GM18907 (cell line): ENCODE data around the gene GADD45GIP1.
"Not testable (repeated sequence)": the region's sequence is repeated elsewhere in the genome, so short reads cannot be mapped to it uniquely, and the experiment has no call there.

Source experiments
- ATAC-seq: cut with Tn5 transposase; IDR thresholded peaks from one replicate; pipeline ENCODE4 v1.9.1; 2021; ENCODE audit warnings: mild to moderate bottlenecking, moderate library complexity; ENCODE audit not compliant: unreplicated experiment

Gene GADD45GIP1

DNA sequence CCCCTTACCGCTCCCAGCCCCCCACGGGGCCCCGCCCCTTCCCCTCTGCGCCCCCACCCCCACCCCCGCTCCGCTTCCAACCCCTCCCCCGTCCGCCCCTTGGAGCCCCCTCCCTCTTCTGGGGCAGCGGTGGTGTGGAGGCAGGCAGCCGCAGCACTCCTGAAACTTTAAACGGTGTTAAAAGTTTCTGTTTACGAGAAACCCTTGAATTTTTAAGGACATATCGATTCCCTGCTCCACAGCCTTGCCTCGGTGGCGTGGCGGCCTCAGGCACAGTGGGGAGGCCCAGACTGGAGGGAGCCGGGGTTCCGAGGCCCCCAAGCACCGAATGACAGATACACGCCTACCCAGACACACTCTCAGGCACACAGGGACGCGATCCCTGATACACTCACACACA, 33.4 kb upstream of the GADD45GIP1 start:
- no peak for ATAC-seq

DNA sequence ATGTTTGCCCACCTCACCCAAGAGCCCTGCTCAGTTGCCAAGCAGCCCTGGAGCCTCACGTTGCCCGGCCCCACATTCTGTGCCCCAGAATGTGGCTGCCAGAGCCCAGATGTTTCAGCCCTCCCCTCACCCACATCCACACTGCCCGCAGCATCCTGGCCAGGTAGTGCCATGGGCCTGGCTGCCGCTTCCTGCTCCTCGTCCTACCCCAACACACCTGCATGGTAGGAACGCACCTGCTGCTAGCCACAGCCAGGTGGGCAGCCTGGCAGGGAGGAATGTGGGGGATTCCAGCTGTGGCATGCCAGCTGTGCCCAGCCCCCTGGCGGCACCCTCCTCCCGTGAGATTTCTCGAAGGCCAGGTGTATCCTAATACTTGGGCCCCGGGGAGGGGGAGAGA, 30.8 kb upstream of the GADD45GIP1 start:
- no peak for ATAC-seq

DNA sequence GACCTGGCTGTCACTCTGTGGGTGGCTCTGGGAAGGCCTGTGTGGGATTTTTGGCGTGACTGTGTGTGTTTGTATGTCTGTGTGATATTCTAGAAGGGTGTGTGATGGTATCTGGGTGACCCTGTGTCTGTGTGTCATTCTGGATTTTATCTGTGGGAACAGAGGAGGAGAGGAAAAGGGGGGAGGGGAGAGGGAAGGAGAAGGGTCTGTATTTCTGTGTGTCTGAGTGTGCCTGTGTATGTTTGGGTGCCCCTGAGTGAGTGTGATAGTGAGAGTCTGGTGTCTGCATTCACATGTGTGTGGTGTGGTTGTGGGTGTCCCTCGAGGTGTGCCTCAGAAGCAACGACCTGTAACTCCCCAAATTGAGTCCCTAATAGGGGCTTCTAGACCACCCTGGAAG, 30.2 kb upstream of the GADD45GIP1 start:
- ATAC-seq, result no peak

- ATAC-seq, result no peak
These were observed 29.7 kb upstream of the GADD45GIP1 start for GRCh38 chr19:12986726-12987125.

- no peak for ATAC-seq
These were observed 28.2 kb upstream of the GADD45GIP1 start for GRCh38 chr19:12985049-12985776.

- no peak for ATAC-seq
These were observed 27.6 kb upstream of the GADD45GIP1 start for GRCh38 chr19:12984683-12985048.

GRCh38 chr19:12984143-12984627, 27.2 kb upstream of the GADD45GIP1 start:
- no peak for ATAC-seq

DNA sequence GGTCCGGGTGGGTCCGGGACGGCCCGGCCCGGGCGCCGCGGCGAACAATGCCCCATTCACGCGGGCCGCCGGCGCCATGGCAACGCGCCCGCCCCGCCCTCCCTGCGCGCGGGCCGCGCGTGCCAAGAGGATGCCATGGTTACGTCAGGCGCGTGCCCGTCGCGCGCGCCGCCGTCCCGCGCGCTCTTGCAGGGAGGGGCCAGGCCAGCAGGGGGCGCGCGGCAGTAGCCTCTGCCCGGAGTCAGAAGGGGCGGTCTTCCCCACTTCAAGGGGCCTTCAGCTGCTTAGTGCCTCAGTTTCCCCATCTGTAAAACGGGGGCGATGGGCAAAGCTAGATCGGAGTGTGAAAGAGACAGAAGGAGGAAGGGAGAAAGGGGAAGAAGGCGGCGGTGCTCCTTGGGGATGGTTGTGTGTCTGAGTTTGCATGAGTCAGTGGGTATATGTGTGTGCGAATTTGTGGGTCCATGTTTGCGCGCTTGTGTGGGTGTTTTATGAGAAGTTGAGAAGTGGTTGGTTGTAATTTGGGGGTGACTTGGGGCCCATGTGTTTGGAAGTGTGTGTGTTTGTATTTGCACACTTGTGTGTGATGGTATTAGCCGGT, 26.6 kb upstream of the GADD45GIP1 start:
- no peak for ATAC-seq

- no peak for ATAC-seq
These were observed 26.1 kb upstream of the GADD45GIP1 start for GRCh38 chr19:12983091-12983490.

GRCh38 chr19:12982648-12983047, 25.6 kb upstream of the GADD45GIP1 start:
- ATAC-seq, result no peak

- ATAC-seq, result no peak
These were observed 23.0 kb upstream of the GADD45GIP1 start for GRCh38 chr19:12979974-12980373.

DNA sequence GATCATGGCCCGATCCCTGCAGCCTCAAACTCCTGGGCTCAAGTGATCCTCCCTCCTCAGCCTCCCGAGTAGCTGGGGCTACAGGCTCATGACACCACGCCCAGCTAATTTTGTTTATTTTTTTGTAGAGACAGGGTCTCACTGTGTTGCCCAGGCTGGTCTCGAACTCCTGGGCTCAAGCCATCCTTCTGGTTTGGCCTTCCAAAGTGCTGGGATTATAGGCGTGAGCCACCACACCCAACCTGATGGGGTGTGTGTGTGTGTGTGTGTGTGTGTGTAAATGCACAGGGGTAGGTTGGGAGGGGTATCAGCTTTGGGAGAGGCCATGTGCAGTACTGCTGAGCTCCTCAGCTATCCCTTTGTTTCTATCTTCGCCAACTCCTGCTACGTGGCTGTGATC, 19.1 kb upstream of the GADD45GIP1 start:
- not testable (repeated sequence) for ATAC-seq

GRCh38 chr19:12975221-12975741, 18.3 kb upstream of the GADD45GIP1 start:
- no peak for ATAC-seq

- ATAC-seq, result no peak
These were observed 17.5 kb upstream of the GADD45GIP1 start for GRCh38 chr19:12974301-12975220.

DNA sequence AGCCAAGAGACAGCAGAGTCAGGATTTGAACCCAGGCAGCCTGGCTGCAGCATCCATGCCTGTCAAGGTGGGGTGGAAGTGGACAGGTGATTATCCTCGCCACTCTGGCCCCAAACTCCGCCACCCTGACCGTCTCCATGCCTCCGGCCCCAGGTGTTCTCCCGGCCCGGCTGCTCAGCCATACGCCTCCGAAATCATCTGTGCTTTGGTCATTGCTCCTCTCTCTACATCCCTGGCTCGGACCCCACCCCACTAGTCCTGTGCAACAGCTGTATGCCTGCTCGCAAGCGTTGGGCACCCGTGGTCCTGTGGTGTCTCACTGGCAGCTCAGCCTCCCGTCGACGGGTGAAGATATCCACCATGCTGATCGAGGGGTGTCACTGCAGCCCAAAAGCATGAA, 16.2 kb upstream of the GADD45GIP1 start:
- ATAC-seq, result no peak

GRCh38 chr19:12970070-12970820, 13.2 kb upstream of the GADD45GIP1 start:
- ATAC-seq, result no peak

DNA sequence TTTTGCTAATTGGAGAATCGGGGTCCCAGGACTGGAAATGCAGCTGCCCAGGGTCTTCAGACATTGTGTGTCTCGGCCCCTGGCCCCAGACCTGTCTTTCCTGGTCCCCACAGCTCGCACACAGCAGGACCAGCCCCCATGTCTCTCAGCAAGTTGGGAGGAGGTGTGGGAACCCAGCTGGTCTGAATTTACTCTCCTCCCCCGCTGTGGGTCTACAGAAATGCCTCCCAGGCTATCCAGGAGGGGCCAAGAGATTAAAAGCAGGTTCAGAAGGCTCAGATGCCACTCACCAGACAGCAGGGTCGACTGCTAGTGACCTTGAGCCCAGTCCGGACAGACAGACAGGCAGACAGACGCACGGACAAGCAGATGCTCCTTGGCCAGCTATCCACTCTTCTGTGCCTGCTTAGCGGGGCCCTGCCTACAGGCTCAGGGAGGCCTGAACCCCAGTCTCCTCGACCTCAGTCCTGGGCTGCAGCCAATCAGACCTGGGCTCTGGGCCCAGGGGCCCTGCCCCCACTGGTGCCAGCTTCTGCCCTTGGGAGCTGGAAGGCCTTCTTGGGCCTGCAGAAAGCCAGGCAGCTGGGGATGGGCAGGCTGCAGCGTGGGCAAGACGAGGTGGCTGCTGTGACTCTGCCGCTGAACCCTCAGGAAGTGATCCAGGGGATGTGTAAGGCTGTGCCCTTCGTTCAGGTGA, 12.4 kb upstream of the GADD45GIP1 start, which contains the start of gene DAND5:
Gene DAND5 (plus strand): TSS at position 285 of the 697 bp plus-strand sequence. CDS start 85 bp downstream, at position 370.
- no peak for ATAC-seq

- ATAC-seq, result no peak
These were observed 10.9 kb upstream of the GADD45GIP1 start for GRCh38 chr19:12967907-12968306.

GRCh38 chr19:12965812-12966135, 8.8 kb upstream of the GADD45GIP1 start:
- ATAC-seq, result no peak
